ENCODE data around the gene UGP2. TPM values are rescaled to one million over a fixed set of nuclear protein-coding genes. Genes with fewer than 3 reads are reported as not detected.

The UGP2 gene
- total and polyA plus RNA-seq, 2 of the 4 experiments (the other 2 are of a cell fraction), result 45.0 to 58.8 TPM

DNA sequence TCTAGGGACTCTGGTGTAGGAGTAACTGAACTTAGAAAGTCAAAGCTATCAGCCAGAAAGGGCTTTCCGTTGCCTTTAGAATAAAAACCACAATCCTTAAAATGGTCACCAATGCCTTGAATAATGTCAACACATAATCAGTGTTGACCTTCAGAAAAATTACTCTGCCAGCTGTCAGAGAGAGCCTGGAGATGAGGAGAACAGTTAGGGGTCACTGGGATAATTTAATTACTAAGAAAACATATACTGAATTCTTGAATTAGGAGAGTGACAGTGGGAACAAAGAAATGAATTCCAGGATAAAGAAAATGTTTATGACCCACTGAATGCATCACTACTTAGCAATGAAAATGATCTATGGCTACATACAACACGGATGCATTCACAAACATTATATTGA lies 23.4 kb upstream of the UGP2 start:
- CTCF ChIA-PET, result interaction anchor here (0.6 kb wide), 1 partner anchor 149 kb away, joined by 6 read pairs; no protein-coding TSS in a partner anchor
- dilution Hi-C loops (cut with HindIII; ENCODE audit: low sequenced_read_pairs, unreplicated experiment), result no loop called here
- POLR2A ChIA-PET (ENCODE audit: unreplicated experiment), result no interaction called here

More for the DNA sequence above, 23.4 kb upstream of the UGP2 start:
- Histone ChIP-seq H2BK20ac (ENCODE audit: low read depth, low read length) (no peak overlapping the region), H4K8ac (ENCODE audit: low read depth in 2 of 2, low read length in 2 of 2) (peak overlapping the region in 1 of 2 experiments; percentile 19; a peak in 1 of 4 replicates), H3K27me3 (ENCODE audit: control insufficient read depth, insufficient read depth, low read length) (no peaks in the 10 kb centered on the region), H3K4me1 (ENCODE audit: control insufficient read depth, insufficient read depth, low read length) (peaks cover 4% of the 10 kb centered on the region), H2AK9ac (replicated peaks; ENCODE audit: low read depth, low read length, poor library complexity) (no peak overlapping the region), H3K79me1 (ENCODE audit: low read depth in 1 of 2, low read length in 2 of 2) (no peaks in the 10 kb centered on the region), H3K9me3 (ENCODE audit: control insufficient read depth, insufficient read depth, low read length) (no peaks in the 10 kb centered on the region), H3K18ac (ENCODE audit: low read depth, low read length) (no peak overlapping the region; the same call in 1 of the 2 replicates), H4K5ac (ENCODE audit: low read depth, low read length) (no peak overlapping the region), H3K9me1 (ENCODE audit: insufficient read depth, low read length) (0 out of 2 replicates have a peak, but pooled peaks cover 2% of the 10 kb centered on the region), H2BK120ac (ENCODE audit: low read depth, low read length) (no peak overlapping the region), H2BK5ac (ENCODE audit: low read depth, low read length, poor library complexity, severe bottlenecking) (no peak overlapping the region), H4K91ac (ENCODE audit: insufficient read depth, low read depth, low read length) (no peak overlapping the region), H3K14ac (replicated peaks; ENCODE audit: low read depth, low read length) (no peak overlapping the region), H3K9ac (ENCODE audit: low read depth, low read length) (no peak overlapping the region), H2AK5ac (ENCODE audit: low read depth, low read length) (no peak overlapping the region), H3K36me3 (ENCODE audit: control insufficient read depth, insufficient read depth, low read length) (no peaks in the 10 kb centered on the region), H3K56ac (ENCODE audit: extremely low read depth, insufficient read depth, low read length) (no peak overlapping the region), H3K4me3 (ENCODE audit: insufficient read depth, low read depth, low read length) (no peak overlapping the region), H4K20me1 (ENCODE audit: insufficient read depth, low read length) (no peaks in the 10 kb centered on the region), H2AFZ (replicated peaks; ENCODE audit: low read length, poor library complexity) (no peak overlapping the region), H2BK15ac (ENCODE audit: low read depth, low read length) (no peak overlapping the region), H3K27ac (ENCODE audit: insufficient read depth, low read length) (no peak overlapping the region), H3K4ac (ENCODE audit: low read depth, low read length) (no peak overlapping the region), H3K4me2 (ENCODE audit: low read depth, low read length) (no peak overlapping the region), H3K23ac (ENCODE audit: low read depth, low read length) (0 out of 2 replicates have a peak overlapping the region, but pooled peaks have one; percentile 23)
- TF ChIP-seq BHLHE40 (IDR thresholded peaks at IDR 0.05; ENCODE audit: low read depth, low read length), result no peak
- no peak for TF ChIP-seq FOS (IDR thresholded peaks at IDR 0.05; ENCODE audit: low read depth, low read length)
- TF ChIP-seq, protein P1, sequence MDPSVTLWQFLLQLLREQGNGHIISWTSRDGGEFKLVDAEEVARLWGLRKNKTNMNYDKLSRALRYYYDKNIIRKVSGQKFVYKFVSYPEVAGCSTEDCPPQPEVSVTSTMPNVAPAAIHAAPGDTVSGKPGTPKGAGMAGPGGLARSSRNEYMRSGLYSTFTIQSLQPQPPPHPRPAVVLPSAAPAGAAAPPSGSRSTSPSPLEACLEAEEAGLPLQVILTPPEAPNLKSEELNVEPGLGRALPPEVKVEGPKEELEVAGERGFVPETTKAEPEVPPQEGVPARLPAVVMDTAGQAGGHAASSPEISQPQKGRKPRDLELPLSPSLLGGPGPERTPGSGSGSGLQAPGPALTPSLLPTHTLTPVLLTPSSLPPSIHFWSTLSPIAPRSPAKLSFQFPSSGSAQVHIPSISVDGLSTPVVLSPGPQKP (IDR thresholded peaks at IDR 0.05; ENCODE audit: borderline replicate concordance, low read depth, low read length), result no peak
- TF ChIP-seq MXI1 (IDR thresholded peaks at IDR 0.05; ENCODE audit: borderline replicate concordance, low read depth, low read length), result no peak
- TF ChIP-seq RAD21 (IDR thresholded peaks at IDR 0.05; ENCODE audit: low read length), result no peak
- no peak for TF ChIP-seq CEBPB (IDR thresholded peaks at IDR 0.05; ENCODE audit: low read depth, low read length)
- no peak for TF ChIP-seq RFX5 (IDR thresholded peaks at IDR 0.05; ENCODE audit: low read depth, low read length)
- no peak for TF ChIP-seq RCOR1 (IDR thresholded peaks at IDR 0.05; ENCODE audit: insufficient replicate concordance, low read length)
- TF ChIP-seq CHD1 (IDR thresholded peaks at IDR 0.05; ENCODE audit: low read depth, low read length), result no peak
- no peak for TF ChIP-seq MAZ (IDR thresholded peaks at IDR 0.05; ENCODE audit: borderline replicate concordance, low read depth, low read length)
- TF ChIP-seq POLR2A (IDR thresholded peaks at IDR 0.05; ENCODE audit: low read depth, low read length), result no peak
- TF ChIP-seq NFE2L2 (IDR thresholded peaks at IDR 0.05; ENCODE audit: low read depth, low read length), result no peak
- TF ChIP-seq, protein P2, sequence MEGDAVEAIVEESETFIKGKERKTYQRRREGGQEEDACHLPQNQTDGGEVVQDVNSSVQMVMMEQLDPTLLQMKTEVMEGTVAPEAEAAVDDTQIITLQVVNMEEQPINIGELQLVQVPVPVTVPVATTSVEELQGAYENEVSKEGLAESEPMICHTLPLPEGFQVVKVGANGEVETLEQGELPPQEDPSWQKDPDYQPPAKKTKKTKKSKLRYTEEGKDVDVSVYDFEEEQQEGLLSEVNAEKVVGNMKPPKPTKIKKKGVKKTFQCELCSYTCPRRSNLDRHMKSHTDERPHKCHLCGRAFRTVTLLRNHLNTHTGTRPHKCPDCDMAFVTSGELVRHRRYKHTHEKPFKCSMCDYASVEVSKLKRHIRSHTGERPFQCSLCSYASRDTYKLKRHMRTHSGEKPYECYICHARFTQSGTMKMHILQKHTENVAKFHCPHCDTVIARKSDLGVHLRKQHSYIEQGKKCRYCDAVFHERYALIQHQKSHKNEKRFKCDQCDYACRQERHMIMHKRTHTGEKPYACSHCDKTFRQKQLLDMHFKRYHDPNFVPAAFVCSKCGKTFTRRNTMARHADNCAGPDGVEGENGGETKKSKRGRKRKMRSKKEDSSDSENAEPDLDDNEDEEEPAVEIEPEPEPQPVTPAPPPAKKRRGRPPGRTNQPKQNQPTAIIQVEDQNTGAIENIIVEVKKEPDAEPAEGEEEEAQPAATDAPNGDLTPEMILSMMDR (conservative IDR thresholded peaks at IDR 0.05; ENCODE audit: low read depth, low read length), result no peak
- no peak for TF ChIP-seq MAFK (IDR thresholded peaks at IDR 0.05; ENCODE audit: low read depth, low read length)
- TF ChIP-seq SMC3 (IDR thresholded peaks at IDR 0.05; ENCODE audit: low read depth, low read length), result no peak
- TF ChIP-seq, protein P3, sequence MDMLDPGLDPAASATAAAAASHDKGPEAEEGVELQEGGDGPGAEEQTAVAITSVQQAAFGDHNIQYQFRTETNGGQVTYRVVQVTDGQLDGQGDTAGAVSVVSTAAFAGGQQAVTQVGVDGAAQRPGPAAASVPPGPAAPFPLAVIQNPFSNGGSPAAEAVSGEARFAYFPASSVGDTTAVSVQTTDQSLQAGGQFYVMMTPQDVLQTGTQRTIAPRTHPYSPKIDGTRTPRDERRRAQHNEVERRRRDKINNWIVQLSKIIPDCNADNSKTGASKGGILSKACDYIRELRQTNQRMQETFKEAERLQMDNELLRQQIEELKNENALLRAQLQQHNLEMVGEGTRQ (IDR thresholded peaks at IDR 0.05; ENCODE audit: low read depth, low read length), result no peak
- intact Hi-C loops (cut with micrococcal nuclease), result no loop called here
- BruUV-seq (replicated peaks), result no TSS peak
- WGBS, 2 experiments (ENCODE audit: extremely low coverage in 2 of 2, insufficient read length in 1 of 2), result no CpG with 5 or more reads among the region's 2 CpGs
- DNase-seq (no peak), ATAC-seq (ENCODE audit: low read depth) (peak; percentile 30; the same call in 1 of the 2 replicates)
- in situ Hi-C loops (cut with MboI; ENCODE audit: low sequenced_read_pairs), result no loop called here
